Fibroblast of lung (primary cell): ENCODE measurements around the gene PLA2G2F. TPM values are rescaled to one million over a fixed set of nuclear protein-coding genes. Genes with fewer than 3 reads are reported as not detected.

Experiments used
- DNase-seq, 2 donors: peaks; one replicate each; pipeline versions ENCODE4 v3.0.0 to v3.0.0-alpha.2; 2010; ENCODE audit warnings: low read depth in 2 of 2
- H2AFZ ChIP-seq: 2 replicates; pipeline ENCODE4 v1.5.1; 2012; ENCODE audit warnings: low read length, control low read depth, inconsistent platforms
- H3K27ac ChIP-seq: 2 replicates; pipeline ENCODE4 v1.5.1; 2011; ENCODE audit warnings: low read length, control low read depth; ENCODE audit not compliant: insufficient read depth
- H3K27me3 ChIP-seq: 2 replicates; pipeline ENCODE4 v1.5.1; 2011; ENCODE audit warnings: mild to moderate bottlenecking, low read length; ENCODE audit not compliant: control insufficient read depth, insufficient read depth
- H3K36me3 ChIP-seq: 2 replicates; pipeline ENCODE4 v1.5.1; 2011; ENCODE audit warnings: low read length; ENCODE audit not compliant: control insufficient read depth, insufficient read depth
- H3K4me1 ChIP-seq: 2 replicates; pipeline ENCODE4 v1.5.1; 2011; ENCODE audit warnings: low read length; ENCODE audit not compliant: control insufficient read depth, insufficient read depth; ENCODE audit errors: extremely low read depth
- H3K4me2 ChIP-seq: 2 replicates; pipeline ENCODE4 v1.5.1; 2011; ENCODE audit warnings: low read length, control low read depth; ENCODE audit not compliant: insufficient read depth; ENCODE audit errors: extremely low read depth
- H3K4me3 ChIP-seq, 4 experiments: fragments of 200-600 bp in 1 of 4; sonication (generic) in 1 of 4; replicated peaks in 1 of 4; 2 replicates each; pipeline ENCODE4 v1.5.1; 2011 to 2016; ENCODE audit warnings: low read length in 4 of 4, low read depth in 3 of 4, mild to moderate bottlenecking in 3 of 4, control low read depth in 2 of 4, inconsistent platforms in 1 of 4, mixed read lengths in 1 of 4; ENCODE audit not compliant: insufficient read depth in 1 of 4; ENCODE audit errors: control extremely low read depth in 1 of 4
- H3K79me2 ChIP-seq: 2 replicates; pipeline ENCODE4 v1.5.1; 2012; ENCODE audit warnings: mild to moderate bottlenecking, low read length, inconsistent platforms; ENCODE audit not compliant: control insufficient read depth, insufficient read depth
- H3K9ac ChIP-seq: 2 replicates; pipeline ENCODE4 v1.5.1; 2011; ENCODE audit warnings: mild to moderate bottlenecking, low read length, control low read depth; ENCODE audit not compliant: insufficient read depth
- H3K9me3 ChIP-seq: 2 replicates; pipeline ENCODE4 v1.5.1; 2012; ENCODE audit warnings: low read depth, low read length; ENCODE audit not compliant: control insufficient read depth, insufficient read depth
- H4K20me1 ChIP-seq: 2 replicates; pipeline ENCODE4 v1.5.1; 2011; ENCODE audit warnings: low read length; ENCODE audit not compliant: control insufficient read depth, insufficient read depth; ENCODE audit errors: extremely low read depth
- CTCF ChIP-seq, 2 donors: IDR thresholded peaks in 1 of 2; conservative IDR thresholded peaks in 1 of 2; 1 replicate in 1 of 2; 2 replicates in 1 of 2; pipeline ENCODE4 v1.5.1; 2011 to 2012; ENCODE audit warnings: low read length in 2 of 2, control low read depth in 1 of 2, inconsistent platforms in 1 of 2, low read depth in 1 of 2, mild to moderate bottlenecking in 1 of 2
- EZH2 ChIP-seq: IDR thresholded peaks from 2 replicates; pipeline ENCODE4 v1.5.1; 2012; ENCODE audit warnings: low read length, control low read depth, mild to moderate bottlenecking; ENCODE audit errors: missing control alignments
- polyA plus RNA-seq, 2 donors: library from polyadenylated mRNA; depleted of rRNA in 1 of 2; stranded (reverse) in 1 of 2; unstranded in 1 of 2; fragments of >200 nt; gene quantifications; 2 replicates each; pipeline ENCODE4 v1.2.1, GENCODE V29; 2011 to 2012; ENCODE audit warnings: missing spikeins in 1 of 2
- total RNA-seq: library from RNA; depleted of rRNA; stranded (reverse); fragments of >200 nt; gene quantifications from 2 replicates; pipeline ENCODE4 v1.2.1, GENCODE V29; 2014

The PLA2G2F gene
- total and polyA plus RNA-seq, 2 donors (not counting 1 experiment from before 2014, with no cell fraction given) = not detected

GRCh38 chr1:20187813-20188454 lies 48.8 kb downstream of the PLA2G2F start:
- no peak for DNase-seq
- H3K9me3 ChIP-seq = no peaks in the 10 kb centered on the region
- TF ChIP-seq EZH2 = no peak
- TF ChIP-seq CTCF (conservative IDR thresholded peaks at IDR 0.05 in 1 of 2, IDR thresholded peaks at IDR 0.05 in 1 of 2; ENCODE audit: low read depth in 1 of 2, low read length in 2 of 2) = no peak
- H3K36me3 ChIP-seq = no peaks in the 10 kb centered on the region
- H3K4me3 ChIP-seq = no peak overlapping the region
- H3K27ac ChIP-seq = no peak overlapping the region
- H3K27me3 ChIP-seq = peaks cover 36% of the 10 kb centered on the region
- H3K79me2 ChIP-seq = no peaks in the 10 kb centered on the region
- no peaks in the 10 kb centered on the region for H4K20me1 ChIP-seq
- H3K4me1 ChIP-seq = no peaks in the 10 kb centered on the region
- no peak overlapping the region for H3K9ac ChIP-seq
- H3K4me2 ChIP-seq = no peak overlapping the region
- no peak overlapping the region for H2AFZ ChIP-seq

- TF ChIP-seq CTCF (conservative IDR thresholded peaks at IDR 0.05 in 1 of 2, IDR thresholded peaks at IDR 0.05 in 1 of 2; ENCODE audit: low read depth in 1 of 2, low read length in 2 of 2) (no peak), EZH2 (no peak)
- peaks cover 36% of the 10 kb centered on the region for H3K27me3 ChIP-seq
- no peaks in the 10 kb centered on the region for H3K36me3 ChIP-seq
- no peak for DNase-seq
- no peak overlapping the region for H2AFZ ChIP-seq
- H3K4me3 ChIP-seq = no peak overlapping the region
- H3K9me3 ChIP-seq = no peaks in the 10 kb centered on the region
- no peak overlapping the region for H3K9ac ChIP-seq
- H3K4me2 ChIP-seq = no peak overlapping the region
- H4K20me1 ChIP-seq = no peaks in the 10 kb centered on the region
- H3K79me2 ChIP-seq = no peaks in the 10 kb centered on the region
- H3K4me1 ChIP-seq = no peaks in the 10 kb centered on the region
- no peak overlapping the region for H3K27ac ChIP-seq
These were observed 49.3 kb downstream of the PLA2G2F start for GRCh38 chr1:20188455-20188817.

GRCh38 chr1:20189664-20190063 lies 50.5 kb downstream of the PLA2G2F start:
- Histone ChIP-seq H3K4me2 (no peak overlapping the region), H3K27ac (no peak overlapping the region), H3K4me3 (no peak overlapping the region), H3K9me3 (no peaks in the 10 kb centered on the region), H2AFZ (no peak overlapping the region), H4K20me1 (no peaks in the 10 kb centered on the region), H3K27me3 (peaks cover 42% of the 10 kb centered on the region), H3K79me2 (no peaks in the 10 kb centered on the region), H3K9ac (no peak overlapping the region), H3K4me1 (no peaks in the 10 kb centered on the region), H3K36me3 (no peaks in the 10 kb centered on the region)
- no peak for TF ChIP-seq CTCF (conservative IDR thresholded peaks at IDR 0.05 in 1 of 2, IDR thresholded peaks at IDR 0.05 in 1 of 2; ENCODE audit: low read depth in 1 of 2, low read length in 2 of 2)
- no peak for TF ChIP-seq EZH2
- DNase-seq = no peak
